RWPE1 (cell line): Measurements from ENCODE around the gene PHOX2B.

ENCODE experiments used
- CTCF ChIA-PET: fragments of 350-600 bp; sonication (Branson Sonifier 250); formaldehyde crosslinking; extraction: SDS; loops from one replicate; lab custom pipeline; 2021; lab: Yijun Ruan, JAX
- POLR2A ChIA-PET: fragments of 400-600 bp; formaldehyde crosslinking; extraction: SDS; loops from one replicate; lab custom pipeline; 2020; ENCODE audit warnings: antibody characterized with exemption; ENCODE audit not compliant: low non-redundant PET; lab: Yijun Ruan, JAX
- DNase-seq: peaks from one replicate; pipeline ENCODE4 v3.0.0; 2012; ENCODE audit warnings: low spot score
- H3K27ac ChIP-seq: fragments of 450-650 bp; 2 replicates; pipeline ENCODE4 v1.5.1; 2017
- TF ChIP-seq, protein P1 (sequence below): fragments of 450-650 bp; conservative IDR thresholded peaks from 2 replicates; pipeline ENCODE4 v1.5.1; 2017; ENCODE audit warnings: low read depth, mild to moderate bottlenecking

PHOX2B gene

DNA sequence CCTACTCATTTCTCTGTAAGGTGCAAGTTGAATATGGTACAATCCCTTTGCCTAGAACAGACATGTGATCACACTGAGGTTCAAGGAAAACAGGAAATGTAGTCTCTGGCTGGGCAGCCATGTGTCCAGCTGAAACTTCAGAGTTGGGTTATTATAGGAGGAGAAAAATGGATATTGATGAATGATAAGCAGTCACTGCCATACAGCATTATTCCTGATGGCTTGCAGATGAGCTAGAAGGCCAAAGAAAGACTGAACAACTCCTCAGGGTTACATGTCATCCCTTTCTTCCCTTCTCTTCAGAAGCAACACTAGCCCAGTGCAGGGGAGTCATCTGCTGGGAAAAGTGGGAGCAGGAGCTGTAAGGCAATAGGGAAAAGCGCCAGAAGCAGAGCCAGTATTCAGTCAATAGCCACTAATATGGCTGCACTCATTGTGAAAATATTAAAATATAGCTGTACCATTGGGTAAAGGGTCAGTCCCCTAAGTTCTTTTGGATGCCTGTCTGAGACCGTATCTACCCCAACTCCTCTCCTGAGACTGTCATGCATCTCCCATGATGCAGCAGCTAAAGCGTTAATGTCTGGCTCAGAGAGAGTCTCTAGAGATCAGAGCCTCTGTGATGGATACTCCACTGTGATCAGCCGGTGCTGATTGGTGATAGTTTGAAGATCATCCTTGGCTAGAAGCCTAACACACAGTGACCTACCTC lies 20.5 kb downstream of the PHOX2B start:
- CTCF ChIA-PET: interaction anchor here (0.7 kb wide), 1 partner anchor 159 kb away, joined by 3 read pairs; no protein-coding TSS in a partner anchor
- no peak for DNase-seq
- TF ChIP-seq, protein P1, sequence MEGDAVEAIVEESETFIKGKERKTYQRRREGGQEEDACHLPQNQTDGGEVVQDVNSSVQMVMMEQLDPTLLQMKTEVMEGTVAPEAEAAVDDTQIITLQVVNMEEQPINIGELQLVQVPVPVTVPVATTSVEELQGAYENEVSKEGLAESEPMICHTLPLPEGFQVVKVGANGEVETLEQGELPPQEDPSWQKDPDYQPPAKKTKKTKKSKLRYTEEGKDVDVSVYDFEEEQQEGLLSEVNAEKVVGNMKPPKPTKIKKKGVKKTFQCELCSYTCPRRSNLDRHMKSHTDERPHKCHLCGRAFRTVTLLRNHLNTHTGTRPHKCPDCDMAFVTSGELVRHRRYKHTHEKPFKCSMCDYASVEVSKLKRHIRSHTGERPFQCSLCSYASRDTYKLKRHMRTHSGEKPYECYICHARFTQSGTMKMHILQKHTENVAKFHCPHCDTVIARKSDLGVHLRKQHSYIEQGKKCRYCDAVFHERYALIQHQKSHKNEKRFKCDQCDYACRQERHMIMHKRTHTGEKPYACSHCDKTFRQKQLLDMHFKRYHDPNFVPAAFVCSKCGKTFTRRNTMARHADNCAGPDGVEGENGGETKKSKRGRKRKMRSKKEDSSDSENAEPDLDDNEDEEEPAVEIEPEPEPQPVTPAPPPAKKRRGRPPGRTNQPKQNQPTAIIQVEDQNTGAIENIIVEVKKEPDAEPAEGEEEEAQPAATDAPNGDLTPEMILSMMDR: no peak
- no peak overlapping the region for H3K27ac ChIP-seq
- POLR2A ChIA-PET: no interaction called here

DNA sequence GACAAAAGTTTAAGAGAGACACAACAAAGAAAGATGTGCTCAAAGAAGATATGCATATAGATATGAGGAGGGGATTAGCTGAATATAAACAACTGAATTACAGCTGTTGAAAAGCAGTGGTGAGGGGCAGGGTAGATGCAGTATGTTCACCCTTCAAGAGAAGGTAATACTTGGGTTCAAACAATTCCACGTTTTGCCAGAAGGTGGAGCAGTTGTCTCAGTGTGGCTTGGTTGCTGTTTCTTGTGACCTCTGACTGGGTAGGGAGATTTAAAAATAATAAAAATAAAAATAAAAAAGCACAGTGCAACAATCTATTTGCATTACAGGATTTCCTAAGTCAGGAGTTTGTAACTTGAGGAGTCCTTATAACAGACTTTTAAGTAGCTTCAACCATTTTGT lies 23.3 kb downstream of the PHOX2B start:
- TF ChIP-seq, protein P1: no peak
- CTCF ChIA-PET: no interaction called here
- POLR2A ChIA-PET: no interaction called here
- H3K27ac ChIP-seq: no peak overlapping the region
- no peak for DNase-seq

DNA sequence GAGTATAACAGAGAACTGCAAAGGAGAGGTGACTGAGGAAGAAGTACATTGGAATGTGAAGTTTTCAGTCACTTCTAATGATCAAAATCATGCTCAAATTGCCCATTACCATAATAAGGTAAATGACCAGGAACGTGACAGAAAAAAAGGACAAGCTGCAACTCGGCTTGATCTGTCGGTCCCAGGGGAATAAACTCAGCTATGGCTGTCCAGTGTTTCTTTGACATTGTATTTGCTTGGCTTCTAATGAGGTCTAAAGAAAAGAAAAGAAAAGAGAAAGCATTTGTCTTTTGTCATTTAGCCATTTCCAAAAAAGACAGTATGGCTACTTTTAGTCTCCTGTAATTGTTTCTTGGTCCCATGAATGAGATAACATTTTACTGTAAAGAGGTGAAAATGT lies 25.2 kb downstream of the PHOX2B start:
- TF ChIP-seq, protein P1: no peak
- DNase-seq: no peak
- CTCF ChIA-PET: no interaction called here
- H3K27ac ChIP-seq: no peak overlapping the region
- POLR2A ChIA-PET: no interaction called here

DNA sequence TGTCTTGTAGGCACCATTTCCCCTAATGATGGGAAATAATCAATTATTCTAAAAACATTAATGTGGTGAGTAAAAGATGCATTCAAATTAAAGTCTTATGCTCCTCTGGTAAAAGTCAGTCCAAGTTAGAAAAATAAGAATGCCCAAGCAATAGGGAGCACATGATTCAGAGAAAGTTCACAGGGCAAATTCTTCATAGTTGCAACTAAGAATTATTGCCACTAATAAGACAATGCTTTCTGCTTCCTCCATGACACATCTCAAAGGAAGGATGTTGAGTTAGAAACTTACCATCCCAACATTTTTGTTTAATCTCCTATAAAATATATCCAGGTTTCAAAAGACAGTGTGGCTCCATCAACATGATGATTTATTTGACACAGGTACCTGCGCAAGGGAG lies 26.3 kb downstream of the PHOX2B start:
- TF ChIP-seq, protein P1: no peak
- no peak overlapping the region for H3K27ac ChIP-seq
- no peak for DNase-seq
- POLR2A ChIA-PET: no interaction called here
- CTCF ChIA-PET: no interaction called here

DNA sequence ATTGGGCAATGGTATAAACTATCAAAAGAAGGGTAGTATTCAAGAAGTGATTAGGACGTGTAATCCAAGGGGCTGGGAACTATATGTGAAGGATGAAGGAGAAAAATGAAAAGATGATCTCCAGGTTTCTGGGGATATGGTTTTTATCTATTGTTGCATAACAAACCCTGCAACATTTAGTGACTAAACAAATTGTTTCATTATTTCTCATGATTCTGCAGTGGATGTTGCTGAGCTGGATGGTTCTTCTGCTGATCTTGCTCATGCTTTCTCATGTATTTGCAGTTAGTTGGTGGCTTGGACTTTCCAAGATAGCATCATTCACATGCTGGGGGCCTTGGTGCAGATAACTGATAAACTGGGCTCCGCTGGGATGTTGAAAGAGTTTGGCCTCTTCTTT lies 29.1 kb downstream of the PHOX2B start:
- H3K27ac ChIP-seq: no peak overlapping the region
- TF ChIP-seq, protein P1: no peak
- ChIA-PET CTCF (no interaction called here), POLR2A (no interaction called here)
- DNase-seq: no peak

DNA sequence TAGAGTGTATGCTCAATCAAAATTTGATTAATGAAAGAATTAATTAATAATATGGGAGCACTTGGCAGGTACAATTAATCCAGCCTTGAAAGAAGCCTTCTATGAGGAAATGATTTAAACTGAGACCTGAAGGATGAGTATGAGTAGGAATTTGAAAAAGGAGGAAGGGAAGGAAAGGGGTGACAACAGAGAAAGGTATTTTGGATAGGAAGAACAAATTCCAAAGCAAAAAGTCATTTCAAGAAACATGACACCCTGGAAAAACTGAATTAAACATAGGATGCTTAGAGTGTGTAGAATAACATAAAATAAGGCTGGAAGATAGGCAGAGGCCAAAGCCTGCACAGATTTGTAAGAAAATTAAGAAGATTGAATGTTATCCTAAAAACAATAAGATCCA lies 29.6 kb downstream of the PHOX2B start:
- TF ChIP-seq, protein P1: no peak
- CTCF ChIA-PET: no interaction called here
- POLR2A ChIA-PET: no interaction called here
- DNase-seq: peak; percentile 56
- no peak overlapping the region for H3K27ac ChIP-seq
